GM13976 (cell line): ENCODE measurements around the gene FBXO3.

Source experiments
- DNase-seq: peaks from one replicate; pipeline ENCODE4 v3.0.0; 2012; ENCODE audit warnings: low spot score
- in situ Hi-C: fragments of 300-500 bp; cut with MboI; formaldehyde crosslinking; loops from one replicate; pipeline ENCODE4 v1.12.0; 2022; ENCODE audit warnings: low sequenced_read_pairs, mixed read lengths, inconsistent platforms; ENCODE audit not compliant: unreplicated experiment
- TF ChIP-seq, protein P1 (sequence below): IDR thresholded peaks from 2 replicates; pipeline ENCODE4 v1.5.1; 2012; ENCODE audit warnings: borderline replicate concordance, mild to moderate bottlenecking; ENCODE audit not compliant: insufficient read depth; ENCODE audit errors: extremely low read depth, missing control alignments, control extremely low read depth

Gene FBXO3

GRCh38 chr11:33778675-33779074 lies 4.4 kb upstream of the FBXO3 start:
- TF ChIP-seq, protein P1, sequence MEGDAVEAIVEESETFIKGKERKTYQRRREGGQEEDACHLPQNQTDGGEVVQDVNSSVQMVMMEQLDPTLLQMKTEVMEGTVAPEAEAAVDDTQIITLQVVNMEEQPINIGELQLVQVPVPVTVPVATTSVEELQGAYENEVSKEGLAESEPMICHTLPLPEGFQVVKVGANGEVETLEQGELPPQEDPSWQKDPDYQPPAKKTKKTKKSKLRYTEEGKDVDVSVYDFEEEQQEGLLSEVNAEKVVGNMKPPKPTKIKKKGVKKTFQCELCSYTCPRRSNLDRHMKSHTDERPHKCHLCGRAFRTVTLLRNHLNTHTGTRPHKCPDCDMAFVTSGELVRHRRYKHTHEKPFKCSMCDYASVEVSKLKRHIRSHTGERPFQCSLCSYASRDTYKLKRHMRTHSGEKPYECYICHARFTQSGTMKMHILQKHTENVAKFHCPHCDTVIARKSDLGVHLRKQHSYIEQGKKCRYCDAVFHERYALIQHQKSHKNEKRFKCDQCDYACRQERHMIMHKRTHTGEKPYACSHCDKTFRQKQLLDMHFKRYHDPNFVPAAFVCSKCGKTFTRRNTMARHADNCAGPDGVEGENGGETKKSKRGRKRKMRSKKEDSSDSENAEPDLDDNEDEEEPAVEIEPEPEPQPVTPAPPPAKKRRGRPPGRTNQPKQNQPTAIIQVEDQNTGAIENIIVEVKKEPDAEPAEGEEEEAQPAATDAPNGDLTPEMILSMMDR = no peak
- DNase-seq = no peak
- in situ Hi-C loops = no loop called here

DNA sequence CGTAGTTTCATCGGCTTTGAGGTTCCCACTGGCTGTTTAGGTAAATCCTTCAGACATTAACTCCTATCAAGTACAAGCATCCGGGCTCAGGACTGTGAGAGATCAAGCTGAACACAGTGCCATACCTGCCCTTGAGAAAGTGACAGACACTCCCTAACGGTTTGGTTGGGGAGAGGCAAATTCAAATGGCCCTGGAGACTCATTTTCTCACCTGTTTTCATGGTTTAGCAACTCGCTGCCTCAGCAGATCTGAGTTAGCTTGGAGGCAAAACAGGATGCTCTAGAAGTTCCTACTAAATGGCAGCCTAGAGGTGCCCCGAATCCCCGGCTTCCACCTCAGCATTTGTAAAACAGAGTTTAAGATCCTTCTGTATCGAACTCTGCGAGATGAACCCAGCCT lies 3.6 kb upstream of the FBXO3 start:
- no peak for DNase-seq
- TF ChIP-seq, protein P1 = no peak
- in situ Hi-C loops = no loop called here

DNA sequence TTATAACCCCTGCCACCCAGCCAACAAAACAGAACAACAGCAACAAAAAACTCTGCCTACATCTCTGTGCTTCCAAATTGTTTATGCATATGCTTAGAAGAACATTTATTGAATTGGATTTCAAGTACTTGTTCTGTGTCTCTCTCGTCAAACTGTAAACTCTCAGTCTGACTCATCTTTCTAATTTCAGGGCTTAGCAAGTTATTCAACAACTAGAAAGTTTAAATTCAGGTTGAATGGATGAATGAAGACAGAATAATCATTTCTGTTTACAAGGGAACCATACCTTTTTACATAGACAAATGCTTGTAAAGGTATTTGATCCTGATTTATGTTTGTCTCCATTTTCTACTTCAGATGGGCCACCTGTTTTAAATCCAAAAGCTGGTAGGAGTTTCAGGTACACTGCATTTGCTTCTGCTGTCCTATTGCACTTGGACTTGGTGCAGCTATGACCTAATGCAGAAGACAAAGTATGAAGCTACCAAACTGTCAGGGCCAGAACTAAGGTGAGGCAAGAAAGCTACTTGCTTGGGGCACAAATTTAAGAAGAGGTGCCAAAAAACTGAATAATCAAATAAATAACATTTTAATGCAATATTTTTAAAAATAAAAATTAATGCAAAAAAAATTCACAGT lies 1.6 kb upstream of the FBXO3 start:
- TF ChIP-seq, protein P1 = no peak
- DNase-seq = peak; percentile 25
- in situ Hi-C loops = no loop called here

GRCh38 chr11:33775467-33775807 lies 1.1 kb upstream of the FBXO3 start:
- TF ChIP-seq, protein P1 = no peak
- in situ Hi-C loops = no loop called here
- DNase-seq = no peak

DNA sequence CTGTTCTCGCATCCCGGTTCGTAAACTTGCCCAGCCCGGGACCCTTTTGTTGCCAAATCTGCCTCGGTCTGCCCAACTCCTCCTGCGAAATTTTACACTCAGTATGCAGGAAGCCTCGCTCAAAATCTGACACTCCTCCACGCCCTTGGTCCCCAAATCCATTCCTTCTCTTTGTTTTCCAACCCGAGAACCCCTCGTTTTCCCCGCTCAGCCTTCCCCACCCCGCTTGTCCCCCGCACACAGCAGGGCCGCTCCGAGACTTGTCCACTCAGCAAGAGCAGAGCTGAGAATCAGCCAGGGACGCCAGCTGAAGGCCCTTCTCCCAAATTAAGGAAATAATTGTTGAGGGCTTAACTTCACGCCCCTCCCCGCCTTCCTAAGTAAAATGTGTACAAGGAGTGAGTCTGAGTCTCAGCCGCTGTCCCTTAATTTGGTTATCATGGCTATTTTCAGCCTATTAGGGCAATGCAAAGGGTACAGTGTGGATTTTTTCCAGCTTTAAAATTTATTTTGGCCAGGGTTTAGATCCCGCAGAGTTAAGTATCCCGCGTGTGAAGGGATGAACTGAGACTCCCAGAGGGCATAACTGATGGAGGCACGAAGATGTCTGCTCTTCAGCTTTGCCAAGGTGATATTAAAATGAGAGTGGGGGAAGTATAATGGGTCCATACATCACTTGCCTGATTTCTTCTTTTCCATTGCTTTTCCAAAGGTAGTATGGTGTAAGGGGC lies 581 bp upstream of the FBXO3 start:
- TF ChIP-seq, protein P1 = no peak
- DNase-seq = no peak
- in situ Hi-C loops = no loop called here

DNA sequence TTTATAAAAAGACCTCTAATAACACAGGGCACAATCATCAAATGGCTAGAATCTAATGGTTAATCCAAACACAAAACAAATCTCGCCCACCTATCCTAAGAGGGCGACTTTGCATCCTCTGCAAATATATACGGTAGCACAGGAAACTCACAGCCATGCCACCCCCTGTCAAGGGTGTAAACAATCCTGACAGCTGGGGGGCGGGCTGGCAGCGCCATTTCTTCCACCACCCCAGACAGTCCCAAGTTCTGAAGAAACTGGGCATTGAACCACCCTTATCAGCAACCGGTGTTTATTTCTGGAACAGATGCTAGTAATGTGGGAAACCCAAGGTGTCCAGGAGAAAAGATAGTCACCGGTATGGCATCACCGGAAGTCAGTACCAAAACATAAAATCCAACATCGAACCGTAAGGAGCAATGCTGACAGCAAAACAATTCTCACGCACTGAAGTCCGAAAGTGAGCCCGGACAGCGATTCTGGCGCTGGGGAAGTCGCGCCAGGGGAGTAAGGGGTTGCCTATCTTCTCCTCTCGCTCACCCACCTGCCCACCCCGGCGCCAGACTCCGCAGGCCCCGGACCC lies 825 bp downstream of the FBXO3 start:
- peak; percentile 38 for DNase-seq
- in situ Hi-C loops = no loop called here
- TF ChIP-seq, protein P1 = no peak
